HEK293T (cell line): ENCODE results near the gene USF2.

ENCODE experiments used
- ARNT ChIP-seq: fragments of 450-650 bp; IDR thresholded peaks from 2 replicates; pipeline ENCODE4 v1.6.1; 2017; ENCODE audit warnings: mild to moderate bottlenecking
- FOXA1 ChIP-seq: fragments of 450-650 bp; IDR thresholded peaks from 2 replicates; pipeline ENCODE4 v1.6.1; 2016; ENCODE audit warnings: mild to moderate bottlenecking
- FOXK2 ChIP-seq: fragments of 450-650 bp; IDR thresholded peaks from 2 replicates; pipeline ENCODE4 v1.6.1; 2016; ENCODE audit warnings: mild to moderate bottlenecking
- FOXM1 ChIP-seq: fragments of 450-650 bp; IDR thresholded peaks from 2 replicates; pipeline ENCODE4 v1.6.1; 2017; ENCODE audit warnings: mild to moderate bottlenecking, borderline replicate concordance
- NFRKB ChIP-seq: fragments of 450-650 bp; IDR thresholded peaks from 2 replicates; pipeline ENCODE4 v1.6.1; 2016; ENCODE audit warnings: mild to moderate bottlenecking, moderate library complexity
- SUZ12 ChIP-seq: fragments of 450-650 bp; IDR thresholded peaks from 2 replicates; pipeline ENCODE4 v1.6.1; 2016; ENCODE audit warnings: mild to moderate bottlenecking

DNA sequence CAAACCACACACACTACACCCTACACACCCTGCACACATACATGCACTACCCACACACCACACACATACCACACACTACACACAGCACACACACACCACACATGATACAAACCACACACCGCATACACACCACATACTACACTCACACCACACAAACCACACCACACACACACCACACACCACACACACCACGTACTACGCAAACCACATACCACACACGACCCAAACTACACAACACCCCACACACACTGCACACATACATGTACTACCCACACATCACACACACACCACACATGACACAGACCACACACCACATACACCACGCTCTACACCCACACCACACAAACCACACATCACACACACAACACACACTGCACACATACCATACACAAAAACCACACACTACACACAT lies 29.8 kb downstream of the USF2 start:
- no peak for TF ChIP-seq FOXA1
- TF ChIP-seq FOXM1 = no peak
- no peak for TF ChIP-seq ARNT
- TF ChIP-seq NFRKB = no peak
- no peak for TF ChIP-seq SUZ12
- TF ChIP-seq FOXK2 = no peak
